Loucy (cell line): ENCODE data around the gene FAIM.

Source experiments
- CTCF ChIP-seq: fragments of 200-600 bp; sonication (generic); conservative IDR thresholded peaks from 2 replicates; pipeline ENCODE4 v1.5.1; 2014; ENCODE audit warnings: mild to moderate bottlenecking, antibody characterized with exemption, low read length
- EZH2phosphoT487 ChIP-seq: fragments of 200-600 bp; IDR thresholded peaks from 2 replicates; pipeline ENCODE4 v1.6.1; 2018; ENCODE audit warnings: antibody characterized with exemption, mild to moderate bottlenecking, moderate library complexity, borderline replicate concordance

GRCh38 chr3:138588445-138588844 lies 20.1 kb upstream of the FAIM start:
- TF ChIP-seq CTCF (no peak), EZH2phosphoT487 (no peak)
